SH-SY5Y (cell line): ENCODE results near the gene PCNT.

Experiments
- GATA2 ChIP-seq: IDR thresholded peaks from 2 replicates; pipeline ENCODE4 v1.6.1; 2011; ENCODE audit warnings: mild to moderate bottlenecking, low read depth, low read length
- GATA3 ChIP-seq: IDR thresholded peaks from 2 replicates; pipeline ENCODE4 v1.6.1; 2011; ENCODE audit warnings: low read depth, mild to moderate bottlenecking, low read length, moderate library complexity

Gene PCNT

DNA sequence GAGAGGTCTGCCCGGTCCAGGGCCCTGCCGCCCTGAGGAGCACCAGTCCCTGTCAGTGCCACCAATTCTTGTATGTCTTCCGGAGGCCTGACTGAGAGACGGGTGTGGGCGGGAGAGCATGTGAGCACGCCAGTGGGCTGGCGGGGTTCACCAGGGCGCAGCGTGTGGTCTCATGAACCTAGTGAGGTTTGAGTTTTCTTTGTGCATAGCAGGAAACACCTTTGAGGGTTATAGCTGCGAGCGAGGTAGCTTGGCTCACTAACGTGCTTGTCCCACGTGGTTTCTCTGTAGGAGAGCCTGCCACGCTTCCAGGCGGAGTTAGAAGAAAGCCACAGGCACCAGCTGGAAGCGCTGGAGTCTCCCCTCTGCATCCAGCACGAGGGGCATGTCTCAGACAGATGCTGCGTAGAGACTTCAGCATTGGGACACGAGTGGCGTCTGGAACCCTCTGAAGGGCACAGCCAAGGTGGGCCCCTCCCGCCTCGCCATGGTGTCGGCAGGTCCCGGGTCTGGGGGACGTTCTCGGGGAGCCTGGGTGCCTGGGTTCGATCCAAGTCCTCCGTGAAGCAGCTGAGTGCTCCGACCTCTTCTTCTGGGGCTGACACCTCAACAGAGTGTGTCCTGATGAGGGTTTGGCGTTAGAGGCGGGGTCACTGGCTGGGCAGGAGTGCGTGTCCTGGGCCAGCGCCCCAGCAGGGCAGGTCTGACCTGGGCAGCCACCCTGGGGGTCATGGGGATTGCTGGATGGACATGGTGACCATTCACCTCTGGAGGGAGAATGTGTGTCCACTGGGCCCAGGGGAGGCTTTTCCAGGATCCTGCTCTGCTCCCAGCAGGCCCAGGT is 31.4 kb downstream of the PCNT start:
- TF ChIP-seq GATA2 (no peak), GATA3 (no peak)

DNA sequence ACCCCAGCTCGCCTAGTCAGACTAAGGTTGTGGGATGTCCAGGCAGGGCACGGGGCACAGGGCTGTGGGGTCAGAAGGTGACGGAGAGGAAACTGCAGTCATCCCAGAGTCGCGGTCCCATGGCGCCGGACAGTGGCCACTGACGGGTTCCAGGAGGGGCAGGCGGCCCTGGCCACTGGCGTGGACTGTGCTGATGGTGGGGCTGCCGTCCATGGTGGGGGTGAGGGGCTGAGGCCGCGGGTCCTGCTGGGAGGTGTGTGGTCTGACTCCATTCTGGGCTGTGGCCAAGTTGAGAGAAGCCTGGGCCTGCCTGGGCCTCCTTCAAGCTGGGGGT is 32.0 kb downstream of the PCNT start:
- no peak for TF ChIP-seq GATA3
- TF ChIP-seq GATA2, result no peak

DNA sequence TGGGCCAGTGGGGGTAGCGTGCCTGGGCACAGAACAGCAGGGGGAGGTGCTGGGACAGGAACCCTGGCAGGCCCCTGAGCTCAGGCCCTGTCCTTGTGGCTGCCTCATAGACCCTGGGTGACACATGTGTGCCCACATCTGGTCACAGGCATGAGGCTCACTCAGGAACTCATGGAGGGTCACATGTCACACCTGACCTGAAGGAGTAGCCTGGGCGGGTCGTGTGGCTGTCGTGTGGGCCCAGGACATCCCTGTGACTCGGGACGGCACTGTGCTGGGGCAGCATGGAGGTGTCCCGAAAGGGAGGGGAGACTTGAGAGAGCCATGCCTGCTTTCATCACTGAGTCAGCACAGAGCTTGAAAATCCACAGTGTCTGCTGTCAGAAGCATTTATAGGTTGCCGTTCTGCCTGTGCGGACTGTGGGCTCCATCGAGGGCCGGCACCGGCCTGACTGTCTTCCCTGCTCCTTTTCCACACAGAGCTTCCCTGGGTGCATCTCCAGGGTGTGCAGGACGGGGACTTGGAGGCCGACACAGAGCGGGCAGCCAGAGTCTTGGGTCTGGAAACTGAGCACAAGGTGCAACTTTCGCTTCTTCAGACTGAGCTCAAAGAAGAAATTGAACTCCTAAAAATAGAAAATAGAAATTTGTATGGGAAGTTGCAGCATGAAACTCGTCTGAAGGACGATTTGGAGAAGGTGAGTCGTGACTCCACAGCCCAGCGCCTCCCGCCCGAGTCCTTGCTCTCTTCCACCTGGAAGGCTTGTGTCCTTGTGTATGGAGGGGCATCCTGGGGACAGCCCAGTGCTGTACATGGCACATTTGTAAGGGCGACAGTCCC is 32.8 kb downstream of the PCNT start:
- no peak for TF ChIP-seq GATA3
- TF ChIP-seq GATA2, result no peak

DNA sequence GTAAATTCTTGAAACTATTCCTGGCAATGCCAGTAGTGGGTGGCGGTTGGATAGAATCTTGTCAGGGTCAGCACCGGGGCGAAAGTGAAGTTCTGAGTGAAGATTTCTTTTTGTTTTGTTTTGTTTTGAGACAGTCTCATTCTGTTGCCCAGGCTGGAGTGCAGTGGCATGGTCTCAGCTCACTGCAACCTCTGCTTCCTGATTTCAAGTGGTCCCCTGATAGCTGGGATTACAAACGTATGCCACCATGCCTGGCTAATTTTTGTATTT is 33.3 kb downstream of the PCNT start:
- TF ChIP-seq GATA2 (no peak), GATA3 (no peak)

DNA sequence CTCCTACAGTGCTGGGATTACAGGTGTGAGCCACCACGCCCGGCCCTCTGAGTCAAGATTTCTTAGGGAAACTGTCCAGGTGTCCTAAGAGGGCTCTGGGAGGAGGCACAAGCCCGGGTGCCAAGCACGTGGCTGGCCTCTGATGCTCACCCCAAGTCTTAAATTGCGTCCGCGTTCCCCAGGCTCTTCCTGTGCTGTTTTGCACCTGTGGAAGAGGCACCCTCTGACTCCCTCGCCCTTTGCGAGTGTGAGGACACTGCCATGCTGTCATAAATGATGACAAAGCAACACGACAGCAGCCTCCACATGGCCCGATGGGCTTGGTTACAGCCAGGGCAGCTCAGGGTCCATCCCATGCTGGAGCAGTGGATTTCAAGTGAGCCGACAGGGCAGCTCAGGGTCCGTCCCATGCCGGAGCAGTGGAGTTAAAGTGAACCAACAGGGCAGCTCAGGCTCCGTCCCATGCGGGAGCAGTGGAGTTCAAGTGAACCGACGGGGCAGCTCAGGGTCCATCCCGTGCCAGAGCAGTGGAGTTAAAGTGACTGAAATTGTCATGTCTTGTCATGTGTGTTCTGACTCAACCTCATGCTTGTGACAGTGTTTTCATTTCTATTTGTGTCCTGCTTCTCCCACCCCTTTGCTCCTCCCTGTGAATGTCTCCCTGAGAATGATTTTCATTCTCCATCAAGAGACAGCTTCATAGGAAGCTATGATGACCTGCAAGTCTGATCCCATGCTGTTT is 33.9 kb downstream of the PCNT start:
- no peak for TF ChIP-seq GATA2
- no peak for TF ChIP-seq GATA3

DNA sequence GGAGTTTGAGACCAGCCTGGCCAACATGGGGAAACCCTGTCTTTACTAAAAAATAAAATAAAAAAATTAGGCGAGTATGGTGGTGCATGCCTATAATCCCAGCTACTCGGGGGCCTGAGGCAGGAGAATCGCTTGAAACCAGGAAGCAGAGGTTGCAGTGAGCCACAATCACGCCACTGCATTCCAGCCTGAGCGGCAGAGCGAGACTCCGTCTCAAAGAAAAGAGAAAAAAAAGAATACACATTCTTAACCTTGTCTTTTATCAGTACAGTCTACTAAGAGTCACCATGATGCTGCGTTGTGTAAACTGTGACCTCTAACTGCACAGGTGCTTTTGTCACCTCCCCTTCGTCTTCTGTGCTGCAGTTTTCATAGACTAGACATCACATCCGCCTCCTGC is 37.2 kb downstream of the PCNT start:
- no peak for TF ChIP-seq GATA3
- TF ChIP-seq GATA2, result no peak

DNA sequence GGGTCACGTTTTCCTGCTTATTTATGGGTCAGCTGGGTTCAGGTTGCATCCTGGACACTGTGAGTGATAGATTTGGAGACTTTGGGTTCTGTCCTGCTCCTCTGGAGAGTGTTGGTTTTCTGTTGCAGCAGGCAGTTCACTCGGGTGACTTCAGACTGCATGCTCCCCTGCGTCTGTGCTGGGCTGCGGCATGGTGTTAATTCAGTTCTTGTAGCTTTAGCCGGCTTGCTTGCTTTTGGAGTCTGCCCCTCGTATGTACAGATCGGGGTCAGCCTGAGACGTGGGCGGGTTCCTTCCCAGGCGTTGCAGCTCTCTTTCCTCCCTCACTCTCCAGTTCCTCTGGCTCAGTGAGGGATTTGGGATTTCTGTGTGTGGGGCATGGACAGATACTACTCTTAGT is 38.0 kb downstream of the PCNT start:
- TF ChIP-seq GATA2, result no peak
- no peak for TF ChIP-seq GATA3

DNA sequence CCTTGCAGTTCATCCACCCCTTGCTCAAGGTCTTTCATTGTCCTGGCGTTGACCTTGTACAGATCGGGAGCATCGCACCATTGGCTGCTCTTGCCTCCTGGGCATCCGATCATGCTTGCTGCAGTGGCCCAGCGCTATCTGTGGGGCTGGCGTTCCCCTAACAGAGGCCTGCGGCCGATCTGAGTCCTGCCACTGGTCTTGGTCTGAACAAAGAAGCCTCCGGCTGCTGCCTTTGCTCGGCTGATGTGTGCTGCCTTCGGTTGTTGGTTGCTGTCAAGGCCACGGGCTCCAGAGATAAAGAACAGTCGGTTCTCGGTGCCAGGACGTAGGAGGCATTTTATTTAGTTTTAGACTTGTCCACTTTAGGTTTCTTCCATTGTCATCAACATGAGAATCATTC is 39.0 kb downstream of the PCNT start:
- TF ChIP-seq GATA2, result no peak
- no peak for TF ChIP-seq GATA3

DNA sequence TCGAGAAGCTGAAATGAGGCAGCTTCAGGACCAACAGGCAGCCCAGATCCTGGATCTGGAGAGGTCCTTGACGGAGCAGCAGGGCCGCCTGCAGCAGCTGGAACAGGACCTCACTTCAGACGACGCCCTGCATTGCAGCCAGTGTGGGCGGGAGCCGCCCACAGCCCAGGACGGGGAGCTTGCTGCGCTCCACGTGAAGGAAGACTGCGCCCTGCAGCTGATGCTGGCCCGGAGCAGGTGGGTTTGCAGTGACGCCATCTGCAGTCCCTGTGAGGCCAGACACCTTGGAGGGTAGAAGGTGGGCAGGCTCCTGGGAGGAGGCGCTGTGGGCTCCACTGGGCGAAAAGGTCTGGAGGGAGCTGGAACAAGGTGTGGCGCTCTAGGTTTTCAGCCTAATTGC is 39.7 kb downstream of the PCNT start:
- no peak for TF ChIP-seq GATA2
- TF ChIP-seq GATA3, result no peak

DNA sequence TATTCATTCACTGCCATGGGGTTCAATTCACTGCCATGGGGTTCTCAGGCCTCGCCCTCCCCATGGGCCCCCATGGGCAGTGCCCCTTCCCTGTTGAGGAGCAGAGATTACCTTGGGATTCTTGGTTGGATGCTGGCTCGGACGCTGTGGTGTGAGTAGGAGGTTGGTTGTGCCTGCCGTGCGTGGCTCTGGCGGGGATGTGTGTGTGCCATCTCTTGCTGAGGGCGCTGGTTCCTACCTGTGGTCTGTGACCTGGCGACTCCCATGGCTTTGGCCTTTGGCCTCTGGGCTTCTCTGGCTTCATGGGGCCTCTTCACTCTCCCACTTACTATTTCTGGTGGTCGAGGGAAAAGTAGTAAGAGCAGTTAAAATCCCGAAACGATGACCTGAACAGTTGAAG is 42.1 kb downstream of the PCNT start:
- no peak for TF ChIP-seq GATA2
- TF ChIP-seq GATA3, result no peak

DNA sequence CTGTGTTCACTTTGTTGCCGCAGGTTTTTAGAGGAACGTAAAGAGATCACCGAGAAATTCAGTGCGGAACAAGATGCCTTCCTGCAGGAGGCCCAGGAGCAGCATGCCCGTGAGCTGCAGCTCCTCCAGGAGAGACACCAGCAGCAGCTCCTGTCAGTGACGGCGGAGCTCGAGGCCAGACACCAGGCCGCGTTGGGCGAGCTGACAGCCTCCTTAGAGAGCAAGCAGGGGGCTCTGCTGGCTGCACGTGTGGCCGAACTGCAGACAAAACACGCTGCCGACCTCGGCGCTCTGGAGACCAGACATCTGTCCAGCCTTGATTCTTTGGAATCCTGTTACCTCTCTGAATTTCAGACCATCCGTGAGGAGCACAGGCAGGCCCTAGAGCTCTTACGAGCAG is 42.6 kb downstream of the PCNT start:
- TF ChIP-seq GATA2, result no peak
- no peak for TF ChIP-seq GATA3

DNA sequence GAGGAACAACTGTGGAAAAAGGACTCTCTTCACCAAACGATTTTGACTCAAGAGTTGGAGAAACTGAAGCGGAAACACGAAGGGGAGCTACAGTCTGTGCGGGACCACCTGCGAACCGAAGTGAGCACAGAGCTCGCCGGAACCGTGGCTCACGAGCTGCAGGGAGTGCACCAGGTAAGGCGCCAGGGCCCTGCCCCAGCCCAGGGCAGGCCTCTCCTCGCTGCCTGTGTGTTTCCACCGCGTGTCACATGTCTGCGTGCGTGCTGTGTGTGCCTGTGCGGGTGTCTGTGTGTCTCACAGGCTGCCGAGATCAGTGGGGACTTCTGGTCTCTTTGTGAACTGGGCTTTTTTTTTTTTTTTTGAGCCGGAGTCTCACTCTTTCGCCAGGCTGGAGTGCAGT is 43.0 kb downstream of the PCNT start:
- TF ChIP-seq GATA2 (no peak), GATA3 (no peak)

DNA sequence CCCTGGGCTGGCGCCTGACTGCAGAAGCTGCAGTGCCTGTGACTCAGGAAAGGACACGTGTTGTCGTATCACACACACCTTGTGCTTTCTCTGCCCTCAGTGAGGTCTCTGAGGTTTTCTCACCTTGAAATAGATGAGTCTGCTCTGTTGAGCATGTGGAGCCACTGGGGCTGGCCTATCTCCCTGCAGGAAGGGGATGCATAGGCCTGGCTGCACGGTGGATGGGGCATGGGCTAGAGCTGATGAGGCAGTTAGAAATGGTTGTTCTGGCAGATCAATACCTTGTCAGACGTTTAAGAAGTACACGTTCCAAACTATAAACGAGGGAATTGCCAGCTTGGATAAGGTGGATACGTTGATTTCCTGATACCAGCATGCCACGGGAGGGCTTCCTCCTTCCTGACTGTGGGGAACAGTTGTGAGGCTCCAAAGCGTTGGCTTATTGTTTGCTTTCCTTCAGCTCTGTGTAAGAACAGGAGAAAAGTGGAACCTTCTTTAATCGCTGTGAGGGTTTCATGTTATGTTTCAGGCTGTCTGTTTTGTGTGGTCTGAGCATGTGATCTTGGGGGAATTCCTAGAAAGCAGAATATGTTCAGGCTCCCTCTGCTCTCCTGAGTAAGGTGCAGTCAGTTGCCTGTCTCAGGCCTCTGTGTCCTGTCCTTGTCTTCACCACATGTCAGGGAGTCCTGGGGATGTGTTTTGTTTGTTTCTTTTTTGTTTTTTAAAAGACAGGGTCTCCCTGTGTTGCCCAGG is 44.8 kb downstream of the PCNT start:
- TF ChIP-seq GATA2 (no peak), GATA3 (no peak)

DNA sequence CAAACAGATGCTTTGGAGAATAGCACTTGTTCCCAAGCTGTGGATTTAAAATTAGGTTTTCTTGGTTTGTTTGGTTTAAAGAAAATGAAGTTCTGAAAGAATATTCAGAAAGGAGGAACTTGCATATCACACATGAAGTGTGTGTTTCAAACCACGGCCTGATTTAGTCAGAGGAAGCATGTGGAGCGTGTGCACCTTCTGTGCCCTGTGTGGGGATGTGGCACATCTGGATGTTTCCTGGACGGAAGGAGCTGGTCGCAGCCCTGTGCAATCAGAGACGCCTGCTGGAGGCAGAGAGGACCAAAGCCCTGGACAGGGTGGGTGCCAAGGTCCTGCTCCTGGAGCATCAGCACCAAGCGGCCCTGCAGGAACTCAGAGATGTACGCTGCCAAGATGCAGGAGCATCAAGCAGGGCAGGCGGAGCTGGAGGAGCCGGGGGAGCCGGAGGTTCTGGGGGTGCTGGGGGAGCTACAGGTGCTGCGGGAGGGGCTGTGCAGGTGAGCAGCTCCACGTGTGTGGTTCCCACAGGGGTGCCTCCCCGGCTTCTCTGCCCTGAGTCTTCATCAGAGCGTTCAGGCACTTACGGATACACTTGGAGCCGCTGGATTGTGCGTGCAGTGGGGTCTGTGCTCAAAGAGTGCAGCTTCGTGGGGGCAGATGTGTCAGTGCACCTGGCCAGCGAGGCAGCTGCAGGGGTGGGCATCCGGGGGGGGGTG is 45.7 kb downstream of the PCNT start:
- no peak for TF ChIP-seq GATA3
- no peak for TF ChIP-seq GATA2
